WTC11 (cell line): ENCODE results near the gene ALPI. TPM values are rescaled to one million over a fixed set of nuclear protein-coding genes. Genes with fewer than 3 reads are reported as not detected.

ENCODE experiments used
- CREB1 ChIP-seq: sonication (generic); formaldehyde crosslinking; IDR thresholded peaks from 2 replicates; pipeline ENCODE4 v1.8.0; 2023; ENCODE audit warnings: mild to moderate bottlenecking, missing genetic modification reagents
- CTCF ChIP-seq: fragments of 200-600 bp; IDR thresholded peaks from 2 replicates; pipeline ENCODE4 v1.8.0; 2022; ENCODE audit warnings: antibody characterized with exemption
- GABPB1 ChIP-seq: sonication (generic); formaldehyde crosslinking; IDR thresholded peaks from 2 replicates; pipeline ENCODE4 v1.8.1; 2023; ENCODE audit warnings: mild to moderate bottlenecking, missing genetic modification reagents
- GTF2I ChIP-seq: fragments of 250-450 bp; sonication (Bioruptor Pico); conservative IDR thresholded peaks from 2 replicates; pipeline ENCODE4 v1.4.0; 2021; ENCODE audit warnings: mild to moderate bottlenecking
- MAX ChIP-seq: sonication (generic); formaldehyde crosslinking; IDR thresholded peaks from 2 replicates; pipeline ENCODE4 v1.8.0; 2022; ENCODE audit warnings: mild to moderate bottlenecking, missing genetic modification reagents
- MLX ChIP-seq: sonication (generic); formaldehyde crosslinking; IDR thresholded peaks from 2 replicates; pipeline ENCODE4 v1.8.1; 2023; ENCODE audit warnings: mild to moderate bottlenecking, missing genetic modification reagents, moderate library complexity
- MXD4 ChIP-seq: fragments of 250-450 bp; sonication (Bioruptor Pico); IDR thresholded peaks from 2 replicates; pipeline ENCODE4 v1.8.0; 2021; ENCODE audit warnings: mild to moderate bottlenecking, moderate library complexity, borderline replicate concordance
- MYBL2 ChIP-seq: sonication (generic); formaldehyde crosslinking; IDR thresholded peaks from 2 replicates; pipeline ENCODE4 v1.8.1; 2023; ENCODE audit warnings: mild to moderate bottlenecking, moderate library complexity, missing genetic modification reagents
- NFYB ChIP-seq: sonication (generic); formaldehyde crosslinking; conservative IDR thresholded peaks from 2 replicates; pipeline ENCODE4 v1.8.0; 2022; ENCODE audit warnings: low read depth, missing genetic modification reagents
- NR3C1 ChIP-seq: sonication (generic); formaldehyde crosslinking; conservative IDR thresholded peaks from 2 replicates; pipeline ENCODE4 v1.8.1; 2023; ENCODE audit warnings: low read depth, mild to moderate bottlenecking, missing genetic modification reagents
- OVOL2 ChIP-seq: fragments of 250-450 bp; sonication (Bioruptor Pico); IDR thresholded peaks from 2 replicates; pipeline ENCODE4 v1.9.0; 2021; ENCODE audit warnings: mild to moderate bottlenecking, borderline replicate concordance
- PRRX2 ChIP-seq: fragments of 250-450 bp; sonication (Bioruptor Pico); IDR thresholded peaks from 2 replicates; pipeline ENCODE4 v1.8.0; 2021; ENCODE audit warnings: mild to moderate bottlenecking
- STAT6 ChIP-seq: sonication (generic); formaldehyde crosslinking; conservative IDR thresholded peaks from 2 replicates; pipeline ENCODE4 v1.8.1; 2023; ENCODE audit warnings: mild to moderate bottlenecking, low read depth, missing genetic modification reagents, moderate library complexity
- TEAD4 ChIP-seq: sonication (generic); formaldehyde crosslinking; IDR thresholded peaks from 2 replicates; pipeline ENCODE4 v1.8.0; 2022; ENCODE audit warnings: mild to moderate bottlenecking, missing genetic modification reagents
- USF1 ChIP-seq: sonication (generic); formaldehyde crosslinking; IDR thresholded peaks from 2 replicates; pipeline ENCODE4 v1.8.0; 2022; ENCODE audit warnings: mild to moderate bottlenecking, missing genetic modification reagents
- USF2 ChIP-seq: sonication (generic); formaldehyde crosslinking; IDR thresholded peaks from 2 replicates; pipeline ENCODE4 v1.8.1; 2023; ENCODE audit warnings: mild to moderate bottlenecking, missing genetic modification reagents, moderate library complexity
- ZNF232 ChIP-seq: sonication (generic); formaldehyde crosslinking; IDR thresholded peaks from 2 replicates; pipeline ENCODE4 v1.8.0; 2022; ENCODE audit warnings: mild to moderate bottlenecking, missing genetic modification reagents
- ZNF396 ChIP-seq: fragments of 250-450 bp; sonication (Bioruptor Pico); IDR thresholded peaks from 2 replicates; pipeline ENCODE4 v1.8.0; 2021; ENCODE audit warnings: mild to moderate bottlenecking, moderate library complexity, borderline replicate concordance
- ZNF416 ChIP-seq: fragments of 250-450 bp; sonication (Bioruptor Pico); IDR thresholded peaks from 2 replicates; pipeline ENCODE4 v1.9.0; 2021; ENCODE audit warnings: mild to moderate bottlenecking, inconsistent platforms
- ZNF423 ChIP-seq: fragments of 250-450 bp; sonication (Bioruptor Pico); IDR thresholded peaks from 2 replicates; pipeline ENCODE4 v2.1.2; 2022; ENCODE audit warnings: mild to moderate bottlenecking, moderate library complexity
- total RNA-seq: library from RNA; stranded (reverse); gene quantifications from 3 replicates; pipeline ENCODE4 v1.2.3, GENCODE V29; 2021
- TF ChIP-seq, protein P1 (sequence below): sonication (generic); formaldehyde crosslinking; IDR thresholded peaks from 2 replicates; pipeline ENCODE4 v1.8.1; 2023; ENCODE audit warnings: mild to moderate bottlenecking, missing genetic modification reagents
- TF ChIP-seq, protein P2 (sequence below): fragments of 250-450 bp; sonication (Bioruptor Pico); IDR thresholded peaks from 2 replicates; pipeline ENCODE4 v1.9.0; 2021; ENCODE audit warnings: mild to moderate bottlenecking
- TF ChIP-seq, protein P3 (sequence below): fragments of 250-450 bp; sonication (Bioruptor Pico); conservative IDR thresholded peaks from 2 replicates; pipeline ENCODE4 v1.9.0; 2021; ENCODE audit warnings: mild to moderate bottlenecking
- TF ChIP-seq, protein P4 (sequence below): sonication (generic); formaldehyde crosslinking; IDR thresholded peaks from 2 replicates; pipeline ENCODE4 v1.8.1; 2023; ENCODE audit warnings: mild to moderate bottlenecking, moderate library complexity, missing genetic modification reagents

The ALPI gene
- total RNA-seq, 1 experiment from 2014 or later: not detected

GRCh38 chr2:232420463-232421188 is 35.3 kb upstream of the ALPI start (continued):
- TF ChIP-seq, protein P1, sequence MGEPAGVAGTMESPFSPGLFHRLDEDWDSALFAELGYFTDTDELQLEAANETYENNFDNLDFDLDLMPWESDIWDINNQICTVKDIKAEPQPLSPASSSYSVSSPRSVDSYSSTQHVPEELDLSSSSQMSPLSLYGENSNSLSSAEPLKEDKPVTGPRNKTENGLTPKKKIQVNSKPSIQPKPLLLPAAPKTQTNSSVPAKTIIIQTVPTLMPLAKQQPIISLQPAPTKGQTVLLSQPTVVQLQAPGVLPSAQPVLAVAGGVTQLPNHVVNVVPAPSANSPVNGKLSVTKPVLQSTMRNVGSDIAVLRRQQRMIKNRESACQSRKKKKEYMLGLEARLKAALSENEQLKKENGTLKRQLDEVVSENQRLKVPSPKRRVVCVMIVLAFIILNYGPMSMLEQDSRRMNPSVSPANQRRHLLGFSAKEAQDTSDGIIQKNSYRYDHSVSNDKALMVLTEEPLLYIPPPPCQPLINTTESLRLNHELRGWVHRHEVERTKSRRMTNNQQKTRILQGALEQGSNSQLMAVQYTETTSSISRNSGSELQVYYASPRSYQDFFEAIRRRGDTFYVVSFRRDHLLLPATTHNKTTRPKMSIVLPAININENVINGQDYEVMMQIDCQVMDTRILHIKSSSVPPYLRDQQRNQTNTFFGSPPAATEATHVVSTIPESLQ: no peak
- TF ChIP-seq NFYB (CRISPR knock-in tag): no peak
- TF ChIP-seq MAX (CRISPR knock-in tag): peak; percentile 56; the same call in 1 of the 2 replicates
- TF ChIP-seq USF1 (CRISPR knock-in tag): peak; percentile 30; the same call in 1 of the 2 replicates
- no peak for TF ChIP-seq ZNF396 (CRISPR knock-in tag)
- no peak for TF ChIP-seq CREB1 (CRISPR knock-in tag)
- TF ChIP-seq MYBL2 (CRISPR knock-in tag): 0 out of 2 replicates have a peak, but pooled peaks have one; percentile 17
- TF ChIP-seq MXD4 (CRISPR knock-in tag): no peak
- TF ChIP-seq, protein P2, sequence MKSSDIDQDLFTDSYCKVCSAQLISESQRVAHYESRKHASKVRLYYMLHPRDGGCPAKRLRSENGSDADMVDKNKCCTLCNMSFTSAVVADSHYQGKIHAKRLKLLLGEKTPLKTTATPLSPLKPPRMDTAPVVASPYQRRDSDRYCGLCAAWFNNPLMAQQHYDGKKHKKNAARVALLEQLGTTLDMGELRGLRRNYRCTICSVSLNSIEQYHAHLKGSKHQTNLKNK: no peak
- no peak for TF ChIP-seq TEAD4 (CRISPR knock-in tag)
- TF ChIP-seq ZNF423 (CRISPR knock-in tag): no peak
- TF ChIP-seq ZNF232 (CRISPR knock-in tag): no peak
- TF ChIP-seq, protein P3, sequence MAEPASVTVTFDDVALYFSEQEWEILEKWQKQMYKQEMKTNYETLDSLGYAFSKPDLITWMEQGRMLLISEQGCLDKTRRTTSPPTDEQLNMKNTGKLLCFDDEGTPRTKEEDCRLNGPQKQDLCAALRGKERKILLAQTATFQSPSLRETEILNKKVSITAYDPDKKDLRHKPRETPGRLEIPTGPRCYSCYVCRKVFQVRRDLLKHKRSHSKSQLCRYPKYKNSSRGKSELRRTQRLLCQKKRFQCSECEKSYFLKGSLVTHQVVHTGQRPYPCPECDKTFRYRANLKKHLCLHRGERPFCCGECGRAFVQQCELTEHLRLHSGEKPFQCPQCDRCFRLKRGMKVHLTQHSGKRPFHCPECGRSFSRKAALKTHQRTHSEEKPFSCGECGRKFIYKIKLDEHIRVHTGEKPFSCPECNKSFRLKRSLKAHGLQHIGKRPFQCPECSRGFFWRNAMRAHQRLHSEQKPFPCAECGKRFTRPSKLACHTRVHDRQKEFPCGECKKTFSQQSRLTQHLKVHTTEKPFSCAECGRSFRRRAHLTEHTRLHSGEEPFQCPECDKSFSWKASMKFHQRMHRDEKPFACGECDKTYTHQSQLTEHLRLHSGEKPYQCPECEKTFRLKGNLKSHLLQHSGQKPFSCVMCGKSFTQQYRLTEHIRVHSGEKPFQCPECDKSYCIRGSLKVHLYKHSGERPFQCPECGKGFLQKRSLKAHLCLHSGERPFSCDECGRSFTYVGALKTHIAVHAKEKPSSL (CRISPR knock-in tag): no peak
- TF ChIP-seq STAT6 (CRISPR knock-in tag): no peak
- TF ChIP-seq GABPB1 (CRISPR knock-in tag): no peak
- no peak for TF ChIP-seq PRRX2 (CRISPR knock-in tag)
- TF ChIP-seq OVOL2 (CRISPR knock-in tag): no peak
- TF ChIP-seq ZNF416 (CRISPR knock-in tag): no peak
- TF ChIP-seq USF2 (CRISPR knock-in tag): no peak
- no peak for TF ChIP-seq NR3C1 (CRISPR knock-in tag)
- TF ChIP-seq MLX: no peak
- no peak for TF ChIP-seq CTCF
- TF ChIP-seq, protein P4, sequence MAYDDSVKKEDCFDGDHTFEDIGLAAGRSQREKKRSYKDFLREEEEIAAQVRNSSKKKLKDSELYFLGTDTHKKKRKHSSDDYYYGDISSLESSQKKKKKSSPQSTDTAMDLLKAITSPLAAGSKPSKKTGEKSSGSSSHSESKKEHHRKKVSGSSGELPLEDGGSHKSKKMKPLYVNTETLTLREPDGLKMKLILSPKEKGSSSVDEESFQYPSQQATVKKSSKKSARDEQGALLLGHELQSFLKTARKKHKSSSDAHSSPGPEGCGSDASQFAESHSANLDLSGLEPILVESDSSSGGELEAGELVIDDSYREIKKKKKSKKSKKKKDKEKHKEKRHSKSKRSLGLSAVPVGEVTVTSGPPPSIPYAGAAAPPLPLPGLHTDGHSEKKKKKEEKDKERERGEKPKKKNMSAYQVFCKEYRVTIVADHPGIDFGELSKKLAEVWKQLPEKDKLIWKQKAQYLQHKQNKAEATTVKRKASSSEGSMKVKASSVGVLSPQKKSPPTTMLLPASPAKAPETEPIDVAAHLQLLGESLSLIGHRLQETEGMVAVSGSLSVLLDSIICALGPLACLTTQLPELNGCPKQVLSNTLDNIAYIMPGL (CRISPR knock-in tag): peak; percentile 93
- TF ChIP-seq GTF2I (CRISPR knock-in tag): no peak
